SK-N-SH treated with all-trans-retinoic acid at 6 μM for 48 hours (cell line): Measurements from ENCODE around the gene PLEKHH3.

Experiments
- ATAC-seq: fragments of 200-7000 bp; cut with Tn5 transposase; 3 replicates; pipeline ENCODE4 v1.9.1; 2020; ENCODE audit warnings: mild to moderate bottlenecking, moderate library complexity
- ARNTL ChIP-seq: fragments of 450-650 bp; formaldehyde crosslinking; IDR thresholded peaks from 2 replicates; pipeline ENCODE4 v1.5.0; 2020; ENCODE audit warnings: low read depth, mild to moderate bottlenecking, moderate library complexity, borderline replicate concordance
- BACH2 ChIP-seq: fragments of 250-450 bp; sonication (Bioruptor Pico); IDR thresholded peaks from 2 replicates; pipeline ENCODE4 v1.9.0; 2021; ENCODE audit warnings: mild to moderate bottlenecking, borderline replicate concordance
- CREB5 ChIP-seq: fragments of 250-450 bp; sonication (Bioruptor Pico); IDR thresholded peaks from 2 replicates; pipeline ENCODE4 v1.5.1; 2020; ENCODE audit warnings: low read depth, mild to moderate bottlenecking, moderate library complexity
- CSDC2 ChIP-seq: fragments of 250-450 bp; sonication (Bioruptor Pico); IDR thresholded peaks from 2 replicates; pipeline ENCODE4 v1.5.0; 2020; ENCODE audit warnings: mild to moderate bottlenecking, moderate library complexity
- CSRNP3 ChIP-seq: fragments of 250-450 bp; sonication (Bioruptor Pico); IDR thresholded peaks from 2 replicates; pipeline ENCODE4 v1.5.1; 2021; ENCODE audit warnings: mild to moderate bottlenecking, moderate library complexity
- ESRRG ChIP-seq: fragments of 250-450 bp; sonication (Bioruptor Pico); IDR thresholded peaks from 2 replicates; pipeline ENCODE4 v1.6.1; 2021; ENCODE audit warnings: mild to moderate bottlenecking
- ISL1 ChIP-seq: fragments of 250-450 bp; sonication (Bioruptor Pico); IDR thresholded peaks from 2 replicates; pipeline ENCODE4 v2.1.2; 2022; ENCODE audit warnings: mild to moderate bottlenecking, moderate library complexity
- OSR1 ChIP-seq: fragments of 250-450 bp; sonication (Bioruptor Pico); IDR thresholded peaks from 2 replicates; pipeline ENCODE4 v1.8.0; 2022; ENCODE audit warnings: moderate library complexity, mild to moderate bottlenecking, inconsistent platforms
- PATZ1 ChIP-seq: fragments of 250-450 bp; sonication (Bioruptor Pico); IDR thresholded peaks from 2 replicates; pipeline ENCODE4 v1.8.0; 2020; ENCODE audit warnings: mild to moderate bottlenecking, moderate library complexity, borderline replicate concordance
- POU6F1 ChIP-seq: fragments of 250-450 bp; sonication (Bioruptor Pico); IDR thresholded peaks from 2 replicates; pipeline ENCODE4 v1.8.0; 2021; ENCODE audit warnings: low read depth, mild to moderate bottlenecking, moderate library complexity, borderline replicate concordance
- RARB ChIP-seq: fragments of 250-450 bp; sonication (Bioruptor Pico); IDR thresholded peaks from 2 replicates; pipeline ENCODE4 v1.8.0; 2021; ENCODE audit warnings: mild to moderate bottlenecking, moderate library complexity
- SNAI2 ChIP-seq: fragments of 250-450 bp; sonication (Bioruptor Pico); IDR thresholded peaks from 2 replicates; pipeline ENCODE4 v1.5.0; 2020; ENCODE audit warnings: mild to moderate bottlenecking, moderate library complexity
- TCF4 ChIP-seq: fragments of 250-450 bp; sonication (Bioruptor Pico); IDR thresholded peaks from 2 replicates; pipeline ENCODE4 v1.8.0; 2021; ENCODE audit warnings: mild to moderate bottlenecking, moderate library complexity, borderline replicate concordance
- TOX ChIP-seq: fragments of 250-450 bp; sonication (Bioruptor Pico); IDR thresholded peaks from 2 replicates; pipeline ENCODE4 v1.8.0; 2021; ENCODE audit warnings: mild to moderate bottlenecking, moderate library complexity, borderline replicate concordance
- TSHZ2 ChIP-seq: fragments of 250-450 bp; sonication (Bioruptor Pico); IDR thresholded peaks from 2 replicates; pipeline ENCODE4 v1.5.0; 2020; ENCODE audit warnings: mild to moderate bottlenecking, moderate library complexity
- ZC3H10 ChIP-seq: fragments of 250-450 bp; sonication (Bioruptor Pico); IDR thresholded peaks from 2 replicates; pipeline ENCODE4 v1.5.1; 2021; ENCODE audit warnings: mild to moderate bottlenecking, moderate library complexity
- ZFP3 ChIP-seq: fragments of 250-450 bp; sonication (Bioruptor Pico); IDR thresholded peaks from 2 replicates; pipeline ENCODE4 v1.5.0; 2020; ENCODE audit warnings: mild to moderate bottlenecking, moderate library complexity
- ZNF565 ChIP-seq: fragments of 450-650 bp; formaldehyde crosslinking; conservative IDR thresholded peaks from 2 replicates; pipeline ENCODE4 v1.5.0; 2020; ENCODE audit warnings: low read depth, mild to moderate bottlenecking, moderate library complexity
- ZNF70 ChIP-seq: fragments of 450-650 bp; formaldehyde crosslinking; IDR thresholded peaks from 2 replicates; pipeline ENCODE4 v1.5.0; 2020; ENCODE audit warnings: mild to moderate bottlenecking, moderate library complexity
- ZNF8 ChIP-seq: fragments of 450-650 bp; formaldehyde crosslinking; IDR thresholded peaks from 2 replicates; pipeline ENCODE4 v1.5.0; 2020; ENCODE audit warnings: mild to moderate bottlenecking, moderate library complexity

The PLEKHH3 gene

GRCh38 chr17:42674755-42675347 is 1.9 kb downstream of the PLEKHH3 start (continued):
- TF ChIP-seq TSHZ2 (CRISPR knock-in tag): no peak
- TF ChIP-seq ZNF8 (CRISPR knock-in tag): no peak

- ATAC-seq: no peak
- no peak for TF ChIP-seq ESRRG
- no peak for TF ChIP-seq OSR1
These were observed 2.7 kb downstream of the PLEKHH3 start for GRCh38 chr17:42673885-42674754.

- ATAC-seq: no peak
- no peak for TF ChIP-seq ZNF70 (CRISPR knock-in tag)
- TF ChIP-seq POU6F1 (CRISPR knock-in tag): no peak
- no peak for TF ChIP-seq ZC3H10 (CRISPR knock-in tag)
- TF ChIP-seq ARNTL (CRISPR knock-in tag): no peak
- TF ChIP-seq PATZ1 (CRISPR knock-in tag): no peak
These were observed 3.4 kb downstream of the PLEKHH3 start for GRCh38 chr17:42673266-42673884.

GRCh38 chr17:42672038-42672437 is 4.8 kb downstream of the PLEKHH3 start:
- ATAC-seq: no peak
- TF ChIP-seq RARB (CRISPR knock-in tag): no peak
- no peak for TF ChIP-seq CREB5 (CRISPR knock-in tag)
- TF ChIP-seq ARNTL (CRISPR knock-in tag): no peak
- no peak for TF ChIP-seq ZNF565 (CRISPR knock-in tag)
- no peak for TF ChIP-seq TCF4
- TF ChIP-seq CSRNP3 (CRISPR knock-in tag): no peak
- no peak for TF ChIP-seq ZNF8 (CRISPR knock-in tag)
- no peak for TF ChIP-seq BACH2 (CRISPR knock-in tag)
- TF ChIP-seq CSDC2 (CRISPR knock-in tag): no peak
- no peak for TF ChIP-seq ZFP3
- TF ChIP-seq TOX (CRISPR knock-in tag): no peak
- no peak for TF ChIP-seq ISL1 (CRISPR knock-in tag)
- TF ChIP-seq SNAI2 (CRISPR knock-in tag): no peak
- TF ChIP-seq ZNF70 (CRISPR knock-in tag): no peak
- no peak for TF ChIP-seq TSHZ2 (CRISPR knock-in tag)
- no peak for TF ChIP-seq ESRRG
- TF ChIP-seq, all 23 proteins: peak for 0
